IMR-90 (cell line): ENCODE data around the gene DUSP23. TPM values are rescaled to one million over a fixed set of nuclear protein-coding genes. Genes with fewer than 3 reads are reported as not detected.

Experiments
- ATAC-seq: fragments of 200-7000 bp; cut with Tn5 transposase; 2 replicates; pipeline ENCODE4 v1.9.1; 2020; ENCODE audit warnings: low read depth, mild to moderate bottlenecking, moderate library complexity
- BruUV-seq: library from RNA; stranded (reverse); fragments of 400-500 nt; replicated peaks from 2 replicates; lab custom pipeline; 2021; lab: Mats Ljungman, UMichigan
- CTCF ChIA-PET: fragments of 300-600 bp; formaldehyde crosslinking; extraction: SDS; loops from one replicate; lab custom pipeline; 2021; ENCODE audit warnings: antibody characterized with exemption; lab: Yijun Ruan, JAX
- POLR2A ChIA-PET: fragments of 300-600 bp; sonication (Branson Sonifier 250); formaldehyde crosslinking; loops from one replicate; lab custom pipeline; 2022; ENCODE audit warnings: antibody characterized with exemption; ENCODE audit not compliant: unreplicated experiment; lab: Charles Lee
- DNase-seq: peaks from one replicate; pipeline ENCODE4 v3.0.0; 2013
- H2AFZ ChIP-seq: replicated peaks from 2 replicates; pipeline ENCODE3; 2013; ENCODE audit warnings: low read length, mild to moderate bottlenecking; ENCODE audit not compliant: poor library complexity
- H2AK5ac ChIP-seq: 2 replicates; pipeline ENCODE4 v1.6.1; 2013; ENCODE audit warnings: low read depth, low read length, inconsistent platforms
- H2AK9ac ChIP-seq: replicated peaks from 2 replicates; pipeline ENCODE3; 2013; ENCODE audit warnings: mild to moderate bottlenecking, low read depth, low read length, moderate library complexity; ENCODE audit not compliant: poor library complexity
- H2BK120ac ChIP-seq: 2 replicates; pipeline ENCODE4 v1.6.1; 2013; ENCODE audit warnings: low read depth, low read length, inconsistent platforms
- H2BK15ac ChIP-seq: 3 replicates; pipeline ENCODE4 v1.6.1; 2013; ENCODE audit warnings: low read depth, low read length, inconsistent platforms
- H2BK20ac ChIP-seq: 2 replicates; pipeline ENCODE4 v1.6.1; 2013; ENCODE audit warnings: low read depth, mild to moderate bottlenecking, inconsistent platforms, low read length, moderate library complexity
- H2BK5ac ChIP-seq: 2 replicates; pipeline ENCODE4 v1.6.1; 2013; ENCODE audit warnings: mild to moderate bottlenecking, low read depth, low read length, inconsistent platforms; ENCODE audit not compliant: poor library complexity, severe bottlenecking
- H3K14ac ChIP-seq: replicated peaks from 2 replicates; pipeline ENCODE4 v1.6.1; 2013; ENCODE audit warnings: low read depth, low read length, inconsistent platforms
- H3K18ac ChIP-seq: 2 replicates; pipeline ENCODE4 v1.6.1; 2013; ENCODE audit warnings: low read depth, low read length, control low read depth
- H3K23ac ChIP-seq: 2 replicates; pipeline ENCODE4 v1.6.1; 2013; ENCODE audit warnings: low read depth, low read length, inconsistent platforms
- H3K27ac ChIP-seq: 2 replicates; pipeline ENCODE4 v1.5.1; 2013; ENCODE audit warnings: mild to moderate bottlenecking, control low read depth, low read length; ENCODE audit not compliant: insufficient read depth
- H3K27me3 ChIP-seq: 2 replicates; pipeline ENCODE4 v1.6.1; 2013; ENCODE audit warnings: low read length; ENCODE audit not compliant: control insufficient read depth, insufficient read depth
- H3K36me3 ChIP-seq: 2 replicates; pipeline ENCODE4 v1.6.1; 2013; ENCODE audit warnings: low read length, mixed read lengths; ENCODE audit not compliant: control insufficient read depth, insufficient read depth
- H3K4ac ChIP-seq: 2 replicates; pipeline ENCODE4 v1.6.1; 2013; ENCODE audit warnings: low read depth, low read length, inconsistent platforms
- H3K4me1 ChIP-seq: 2 replicates; pipeline ENCODE4 v1.6.1; 2013; ENCODE audit warnings: low read length, mixed read lengths; ENCODE audit not compliant: control insufficient read depth, insufficient read depth
- H3K4me2 ChIP-seq: 2 replicates; pipeline ENCODE4 v1.6.1; 2013; ENCODE audit warnings: low read depth, mild to moderate bottlenecking, control low read depth, low read length, moderate library complexity
- H3K4me3 ChIP-seq: 2 replicates; pipeline ENCODE4 v1.5.1; 2013; ENCODE audit warnings: low read depth, mild to moderate bottlenecking, control low read depth, low read length, moderate library complexity; ENCODE audit not compliant: insufficient read depth
- H3K56ac ChIP-seq: 2 replicates; pipeline ENCODE4 v1.6.1; 2013; ENCODE audit warnings: low read length, inconsistent platforms; ENCODE audit not compliant: insufficient read depth; ENCODE audit errors: extremely low read depth
- H3K79me1 ChIP-seq, 2 experiments: 2 replicates each; pipeline ENCODE4 v1.6.1; 2013; ENCODE audit warnings: low read length in 2 of 2, inconsistent platforms in 1 of 2, low read depth in 1 of 2
- H3K9ac ChIP-seq: 2 replicates; pipeline ENCODE4 v1.6.1; 2013; ENCODE audit warnings: low read depth, low read length, control low read depth
- H3K9me1 ChIP-seq: 2 replicates; pipeline ENCODE4 v1.6.1; 2013; ENCODE audit warnings: low read length, inconsistent platforms; ENCODE audit not compliant: insufficient read depth
- H3K9me3 ChIP-seq: 2 replicates; pipeline ENCODE4 v1.6.1; 2013; ENCODE audit warnings: low read length; ENCODE audit not compliant: control insufficient read depth, insufficient read depth
- H4K20me1 ChIP-seq: 2 replicates; pipeline ENCODE4 v1.6.1; 2013; ENCODE audit warnings: low read length, inconsistent platforms; ENCODE audit not compliant: insufficient read depth
- H4K5ac ChIP-seq: 2 replicates; pipeline ENCODE4 v1.6.1; 2013; ENCODE audit warnings: mild to moderate bottlenecking, low read depth, low read length, control low read depth
- H4K8ac ChIP-seq, 2 experiments: 2 replicates each; pipeline ENCODE4 v1.6.1; 2013; ENCODE audit warnings: low read depth in 2 of 2, low read length in 2 of 2, control low read depth in 1 of 2, inconsistent platforms in 1 of 2
- H4K91ac ChIP-seq: 2 replicates; pipeline ENCODE4 v1.6.1; 2013; ENCODE audit warnings: low read depth, low read length, inconsistent platforms; ENCODE audit not compliant: insufficient read depth
- BHLHE40 ChIP-seq: fragments of 150-350 bp; IDR thresholded peaks from 2 replicates; pipeline ENCODE4 v1.6.1; 2016; ENCODE audit warnings: mild to moderate bottlenecking, low read depth, low read length
- CEBPB ChIP-seq: IDR thresholded peaks from 2 replicates; pipeline ENCODE4 v1.6.1; 2012; ENCODE audit warnings: low read depth, low read length, improper control_type of control experiment
- CHD1 ChIP-seq: IDR thresholded peaks from 2 replicates; pipeline ENCODE4 v1.6.1; 2012; ENCODE audit warnings: low read depth, low read length, improper control_type of control experiment
- FOS ChIP-seq: fragments of 150-350 bp; IDR thresholded peaks from 2 replicates; pipeline ENCODE4 v1.6.1; 2016; ENCODE audit warnings: low read depth, low read length
- MAFK ChIP-seq: IDR thresholded peaks from 2 replicates; pipeline ENCODE4 v1.6.1; 2012; ENCODE audit warnings: low read depth, low read length, improper control_type of control experiment
- MAZ ChIP-seq: IDR thresholded peaks from 2 replicates; pipeline ENCODE4 v1.6.1; 2012; ENCODE audit warnings: low read depth, mild to moderate bottlenecking, low read length, improper control_type of control experiment, moderate library complexity, borderline replicate concordance
- MXI1 ChIP-seq: IDR thresholded peaks from 2 replicates; pipeline ENCODE4 v1.6.1; 2012; ENCODE audit warnings: low read depth, mild to moderate bottlenecking, low read length, moderate library complexity, borderline replicate concordance
- NFE2L2 ChIP-seq: fragments of 150-350 bp; IDR thresholded peaks from 2 replicates; pipeline ENCODE4 v1.6.1; 2016; ENCODE audit warnings: low read depth, mild to moderate bottlenecking, low read length
- POLR2A ChIP-seq: IDR thresholded peaks from 2 replicates; pipeline ENCODE4 v1.6.1; 2012; ENCODE audit warnings: mild to moderate bottlenecking, low read depth, low read length
- RAD21 ChIP-seq: IDR thresholded peaks from 2 replicates; pipeline ENCODE4 v1.6.1; 2012; ENCODE audit warnings: low read length, improper control_type of control experiment
- RCOR1 ChIP-seq: IDR thresholded peaks from 2 replicates; pipeline ENCODE4 v1.6.1; 2012; ENCODE audit warnings: mild to moderate bottlenecking, low read length, improper control_type of control experiment; ENCODE audit not compliant: insufficient replicate concordance
- RFX5 ChIP-seq: IDR thresholded peaks from 2 replicates; pipeline ENCODE4 v1.8.0; 2012; ENCODE audit warnings: low read depth, mild to moderate bottlenecking, low read length, moderate library complexity
- SMC3 ChIP-seq: fragments of 150-350 bp; IDR thresholded peaks from 2 replicates; pipeline ENCODE4 v1.6.1; 2016; ENCODE audit warnings: low read depth, mild to moderate bottlenecking, antibody characterized with exemption, low read length, moderate library complexity
- WGBS, 2 experiments: methylation state at CpG; one replicate each; pipeline versions ENCODE4 v1.1.5 to v1.1.7; 2013; ENCODE audit warnings: missing lambda C conversion rate in 2 of 2; ENCODE audit not compliant: insufficient read length in 1 of 2; ENCODE audit errors: extremely low coverage in 2 of 2; 5-methylcytosine and 5-hydroxymethylcytosine counted together
- dilution Hi-C: fragments of 300-500 bp; cut with HindIII; formaldehyde crosslinking; loops from one replicate; pipeline ENCODE4 v1.14.3; 2018; ENCODE audit warnings: low sequenced_read_pairs; ENCODE audit not compliant: unreplicated experiment
- in situ Hi-C: fragments of 300-500 bp; cut with MboI; formaldehyde crosslinking; loops from 3 replicates; pipeline ENCODE4 v1.14.3; 2019; ENCODE audit warnings: low sequenced_read_pairs, inconsistent platforms, mixed read lengths
- intact Hi-C: fragments of 100-400 bp; cut with micrococcal nuclease; formaldehyde crosslinking; loops from 2 replicates; pipeline ENCODE4 v1.10.0; 2022
- polyA plus RNA-seq, 3 experiments: library from polyadenylated mRNA; depleted of rRNA; stranded (reverse); fragments of >200 nt; gene quantifications; 2 replicates each; pipeline ENCODE4 v1.2.3, GENCODE V29; 2012; ENCODE audit warnings: low replicate concordance in 1 of 3
- total RNA-seq: library from RNA; depleted of rRNA; stranded (reverse); fragments of >200 nt; gene quantifications from 2 replicates; pipeline ENCODE4 v1.2.3, GENCODE V29; 2012
- TF ChIP-seq, protein P1 (sequence below): conservative IDR thresholded peaks from 2 replicates; pipeline ENCODE4 v1.5.1; 2012; ENCODE audit warnings: mild to moderate bottlenecking, low read depth, low read length, improper control_type of control experiment
- TF ChIP-seq, protein P2 (sequence below): fragments of 150-350 bp; IDR thresholded peaks from 2 replicates; pipeline ENCODE4 v1.6.1; 2016; ENCODE audit warnings: low read depth, mild to moderate bottlenecking, low read length, moderate library complexity, borderline replicate concordance
- TF ChIP-seq, protein P3 (sequence below): fragments of 150-350 bp; IDR thresholded peaks from 2 replicates; pipeline ENCODE4 v1.6.1; 2017; ENCODE audit warnings: mild to moderate bottlenecking, antibody characterized with exemption, low read length, low read depth

Gene DUSP23
- total and polyA plus RNA-seq, 2 of the 4 experiments (the other 2 are of a cell fraction): 4.1 to 12.9 TPM

DNA sequence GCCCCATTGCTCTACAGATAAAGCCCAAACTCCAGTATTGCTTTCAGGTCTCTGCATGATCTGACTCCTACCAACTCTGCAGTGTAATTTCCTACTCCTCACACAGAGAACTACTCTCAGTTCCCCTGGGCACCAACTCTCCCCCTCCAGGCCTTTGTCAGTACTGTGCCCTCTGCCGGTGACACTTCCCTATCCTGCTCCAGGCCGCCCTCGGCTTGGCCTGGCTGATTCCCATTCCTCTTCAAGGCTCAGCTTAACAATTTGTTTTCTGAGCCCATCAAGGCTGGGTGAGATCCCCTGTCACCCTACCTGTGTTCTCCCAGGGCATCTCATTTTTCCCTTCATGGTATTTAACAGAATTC is 48.5 kb downstream of the DUSP23 start:
- Histone ChIP-seq H2BK5ac (no peak overlapping the region), H3K9me1 (0 out of 2 replicates have a peak, but pooled peaks cover 3% of the 10 kb centered on the region), H3K4me2 (no peak overlapping the region), H2AK9ac (no peak overlapping the region), H3K14ac (no peak overlapping the region), H4K8ac (no peak overlapping the region), H3K27me3 (no peaks in the 10 kb centered on the region; the same call in 1 of the 2 replicates), H3K18ac (no peak overlapping the region), H3K23ac (no peak overlapping the region), H3K9ac (no peak overlapping the region), H2AK5ac (no peak overlapping the region), H3K4me3 (no peak overlapping the region), H3K56ac (no peak overlapping the region), H2BK120ac (no peak overlapping the region), H3K27ac (no peak overlapping the region), H3K36me3 (no peaks in the 10 kb centered on the region), H4K91ac (no peak overlapping the region), H2AFZ (no peak overlapping the region), H3K4me1 (peaks cover 2% of the 10 kb centered on the region), H4K20me1 (no peaks in the 10 kb centered on the region), H3K9me3 (no peaks in the 10 kb centered on the region), H2BK20ac (no peak overlapping the region), H3K79me1 (no peaks in the 10 kb centered on the region), H3K4ac (no peak overlapping the region), H2BK15ac (no peak overlapping the region), H4K5ac (no peak overlapping the region)
- TF ChIP-seq POLR2A: no peak
- TF ChIP-seq FOS: no peak
- no peak for TF ChIP-seq CHD1
- no peak for TF ChIP-seq RCOR1
- TF ChIP-seq, protein P1, sequence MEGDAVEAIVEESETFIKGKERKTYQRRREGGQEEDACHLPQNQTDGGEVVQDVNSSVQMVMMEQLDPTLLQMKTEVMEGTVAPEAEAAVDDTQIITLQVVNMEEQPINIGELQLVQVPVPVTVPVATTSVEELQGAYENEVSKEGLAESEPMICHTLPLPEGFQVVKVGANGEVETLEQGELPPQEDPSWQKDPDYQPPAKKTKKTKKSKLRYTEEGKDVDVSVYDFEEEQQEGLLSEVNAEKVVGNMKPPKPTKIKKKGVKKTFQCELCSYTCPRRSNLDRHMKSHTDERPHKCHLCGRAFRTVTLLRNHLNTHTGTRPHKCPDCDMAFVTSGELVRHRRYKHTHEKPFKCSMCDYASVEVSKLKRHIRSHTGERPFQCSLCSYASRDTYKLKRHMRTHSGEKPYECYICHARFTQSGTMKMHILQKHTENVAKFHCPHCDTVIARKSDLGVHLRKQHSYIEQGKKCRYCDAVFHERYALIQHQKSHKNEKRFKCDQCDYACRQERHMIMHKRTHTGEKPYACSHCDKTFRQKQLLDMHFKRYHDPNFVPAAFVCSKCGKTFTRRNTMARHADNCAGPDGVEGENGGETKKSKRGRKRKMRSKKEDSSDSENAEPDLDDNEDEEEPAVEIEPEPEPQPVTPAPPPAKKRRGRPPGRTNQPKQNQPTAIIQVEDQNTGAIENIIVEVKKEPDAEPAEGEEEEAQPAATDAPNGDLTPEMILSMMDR: no peak
- no peak for TF ChIP-seq MAZ
- TF ChIP-seq CEBPB: no peak
- TF ChIP-seq MAFK: no peak
- TF ChIP-seq, protein P2, sequence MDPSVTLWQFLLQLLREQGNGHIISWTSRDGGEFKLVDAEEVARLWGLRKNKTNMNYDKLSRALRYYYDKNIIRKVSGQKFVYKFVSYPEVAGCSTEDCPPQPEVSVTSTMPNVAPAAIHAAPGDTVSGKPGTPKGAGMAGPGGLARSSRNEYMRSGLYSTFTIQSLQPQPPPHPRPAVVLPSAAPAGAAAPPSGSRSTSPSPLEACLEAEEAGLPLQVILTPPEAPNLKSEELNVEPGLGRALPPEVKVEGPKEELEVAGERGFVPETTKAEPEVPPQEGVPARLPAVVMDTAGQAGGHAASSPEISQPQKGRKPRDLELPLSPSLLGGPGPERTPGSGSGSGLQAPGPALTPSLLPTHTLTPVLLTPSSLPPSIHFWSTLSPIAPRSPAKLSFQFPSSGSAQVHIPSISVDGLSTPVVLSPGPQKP: no peak
- TF ChIP-seq SMC3: no peak
- no peak for TF ChIP-seq NFE2L2
- TF ChIP-seq BHLHE40: no peak
- TF ChIP-seq RFX5: no peak
- TF ChIP-seq, protein P3, sequence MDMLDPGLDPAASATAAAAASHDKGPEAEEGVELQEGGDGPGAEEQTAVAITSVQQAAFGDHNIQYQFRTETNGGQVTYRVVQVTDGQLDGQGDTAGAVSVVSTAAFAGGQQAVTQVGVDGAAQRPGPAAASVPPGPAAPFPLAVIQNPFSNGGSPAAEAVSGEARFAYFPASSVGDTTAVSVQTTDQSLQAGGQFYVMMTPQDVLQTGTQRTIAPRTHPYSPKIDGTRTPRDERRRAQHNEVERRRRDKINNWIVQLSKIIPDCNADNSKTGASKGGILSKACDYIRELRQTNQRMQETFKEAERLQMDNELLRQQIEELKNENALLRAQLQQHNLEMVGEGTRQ: no peak
- TF ChIP-seq RAD21: no peak
- no peak for TF ChIP-seq MXI1
- in situ Hi-C loops: no loop called here
- POLR2A ChIA-PET: no interaction called here
- dilution Hi-C loops: no loop called here
- BruUV-seq: no TSS peak
- CTCF ChIA-PET: no interaction called here
- ATAC-seq: 0 out of 2 replicates have a peak, but pooled peaks have one; percentile 30
- DNase-seq: no peak
- WGBS, 2 experiments: 40% methylated on average over 1 of the region's 3 CpGs; no CpG with 5 or more reads in 1 of the 2 experiments
- intact Hi-C loops: no loop called here
